ENCODE data around the gene AKAP1. TPM values are rescaled to one million over a fixed set of nuclear protein-coding genes. Genes with fewer than 3 reads are reported as not detected.

AKAP1 gene
- total and polyA plus RNA-seq, 2 donors (not counting 1 experiment from before 2014, with no cell fraction given), result 4.8 to 9.1 TPM

GRCh38 chr17:57092779-57093178, 7.7 kb downstream of the AKAP1 start:
- no peaks in the 10 kb centered on the region for H3K36me3 ChIP-seq (ENCODE audit: control insufficient read depth, insufficient read depth, low read length)
- H3K27me3 ChIP-seq (ENCODE audit: control insufficient read depth, insufficient read depth, low read length), result no peaks in the 10 kb centered on the region
- TF ChIP-seq EZH2 (IDR thresholded peaks at IDR 0.05; ENCODE audit: low read length, missing control alignments) (no peak), CTCF (conservative IDR thresholded peaks at IDR 0.05 in 1 of 2, IDR thresholded peaks at IDR 0.05 in 1 of 2; ENCODE audit: low read depth in 1 of 2, low read length in 2 of 2) (no peak)
- no peak overlapping the region for H3K4me2 ChIP-seq (ENCODE audit: extremely low read depth, insufficient read depth, low read length)
- H3K27ac ChIP-seq (ENCODE audit: insufficient read depth, low read length), result no peak overlapping the region
- no peak overlapping the region for H2AFZ ChIP-seq (ENCODE audit: low read length)
- no peaks in the 10 kb centered on the region for H3K4me1 ChIP-seq (ENCODE audit: control insufficient read depth, extremely low read depth, insufficient read depth, low read length)
- H3K4me3 ChIP-seq (replicated peaks in 1 of 4; ENCODE audit: control extremely low read depth in 1 of 4, insufficient read depth in 1 of 4, low read depth in 3 of 4, low read length in 4 of 4), result no peak overlapping the region
- H3K9ac ChIP-seq (ENCODE audit: insufficient read depth, low read length), result no peak overlapping the region
- H4K20me1 ChIP-seq (ENCODE audit: control insufficient read depth, extremely low read depth, insufficient read depth, low read length), result no peaks in the 10 kb centered on the region
- H3K79me2 ChIP-seq (ENCODE audit: control insufficient read depth, insufficient read depth, low read length), result no peaks in the 10 kb centered on the region
- no peak for DNase-seq (ENCODE audit: low read depth in 2 of 2)
- H3K9me3 ChIP-seq (ENCODE audit: control insufficient read depth, insufficient read depth, low read depth, low read length), result no peaks in the 10 kb centered on the region

- Histone ChIP-seq H3K27ac (ENCODE audit: insufficient read depth, low read length) (no peak overlapping the region), H3K79me2 (ENCODE audit: control insufficient read depth, insufficient read depth, low read length) (no peaks in the 10 kb centered on the region), H3K36me3 (ENCODE audit: control insufficient read depth, insufficient read depth, low read length) (no peaks in the 10 kb centered on the region), H4K20me1 (ENCODE audit: control insufficient read depth, extremely low read depth, insufficient read depth, low read length) (no peaks in the 10 kb centered on the region), H3K27me3 (ENCODE audit: control insufficient read depth, insufficient read depth, low read length) (no peaks in the 10 kb centered on the region), H2AFZ (ENCODE audit: low read length) (no peak overlapping the region), H3K4me3 (replicated peaks in 1 of 4; ENCODE audit: control extremely low read depth in 1 of 4, insufficient read depth in 1 of 4, low read depth in 3 of 4, low read length in 4 of 4) (no peak overlapping the region), H3K4me1 (ENCODE audit: control insufficient read depth, extremely low read depth, insufficient read depth, low read length) (no peaks in the 10 kb centered on the region), H3K9me3 (ENCODE audit: control insufficient read depth, insufficient read depth, low read depth, low read length) (no peaks in the 10 kb centered on the region), H3K9ac (ENCODE audit: insufficient read depth, low read length) (no peak overlapping the region), H3K4me2 (ENCODE audit: extremely low read depth, insufficient read depth, low read length) (no peak overlapping the region)
- DNase-seq (ENCODE audit: low read depth in 2 of 2), result no peak
- no peak for TF ChIP-seq EZH2 (IDR thresholded peaks at IDR 0.05; ENCODE audit: low read length, missing control alignments)
- no peak for TF ChIP-seq CTCF (conservative IDR thresholded peaks at IDR 0.05 in 1 of 2, IDR thresholded peaks at IDR 0.05 in 1 of 2; ENCODE audit: low read depth in 1 of 2, low read length in 2 of 2)
These were observed 11.6 kb downstream of the AKAP1 start for GRCh38 chr17:57096472-57097202.

- DNase-seq (ENCODE audit: low read depth in 2 of 2), result peak; percentile 75 to 77
- no peaks in the 10 kb centered on the region for H3K27me3 ChIP-seq (ENCODE audit: control insufficient read depth, insufficient read depth, low read length)
These were observed 12.9 kb downstream of the AKAP1 start for GRCh38 chr17:57097832-57098421.

More at GRCh38 chr17:57097832-57098421, 12.9 kb downstream of the AKAP1 start:
- H3K27ac ChIP-seq (ENCODE audit: insufficient read depth, low read length), result no peak overlapping the region
- no peak overlapping the region for H2AFZ ChIP-seq (ENCODE audit: low read length)
- no peaks in the 10 kb centered on the region for H3K79me2 ChIP-seq (ENCODE audit: control insufficient read depth, insufficient read depth, low read length)
- no peak overlapping the region for H3K4me2 ChIP-seq (ENCODE audit: extremely low read depth, insufficient read depth, low read length)
- TF ChIP-seq CTCF (conservative IDR thresholded peaks at IDR 0.05 in 1 of 2, IDR thresholded peaks at IDR 0.05 in 1 of 2; ENCODE audit: low read depth in 1 of 2, low read length in 2 of 2) (no peak), EZH2 (IDR thresholded peaks at IDR 0.05; ENCODE audit: low read length, missing control alignments) (no peak)
- H3K4me3 ChIP-seq (replicated peaks in 1 of 4; ENCODE audit: control extremely low read depth in 1 of 4, insufficient read depth in 1 of 4, low read depth in 3 of 4, low read length in 4 of 4), result no peak overlapping the region
- no peaks in the 10 kb centered on the region for H3K9me3 ChIP-seq (ENCODE audit: control insufficient read depth, insufficient read depth, low read depth, low read length)
- no peak overlapping the region for H3K9ac ChIP-seq (ENCODE audit: insufficient read depth, low read length)
- no peaks in the 10 kb centered on the region for H4K20me1 ChIP-seq (ENCODE audit: control insufficient read depth, extremely low read depth, insufficient read depth, low read length)
- no peaks in the 10 kb centered on the region for H3K36me3 ChIP-seq (ENCODE audit: control insufficient read depth, insufficient read depth, low read length)
- H3K4me1 ChIP-seq (ENCODE audit: control insufficient read depth, extremely low read depth, insufficient read depth, low read length), result no peaks in the 10 kb centered on the region
